H9 (cell line): ENCODE results near the gene FAM89B. TPM values are rescaled to one million over a fixed set of nuclear protein-coding genes. Genes with fewer than 3 reads are reported as not detected.

Experiments
- DNase-seq: peaks from one replicate; pipeline ENCODE4 v3.0.0-alpha.2; 2017
- H2AFZ ChIP-seq: one replicate; pipeline ENCODE4 v1.6.1; 2013; ENCODE audit warnings: mild to moderate bottlenecking, low read length, control low read depth, moderate library complexity
- H2AK5ac ChIP-seq: 2 replicates; pipeline ENCODE4 v1.6.1; 2013; ENCODE audit warnings: low read length, control low read depth, mixed read lengths; ENCODE audit not compliant: insufficient read length
- H2BK120ac ChIP-seq: one replicate; pipeline ENCODE4 v1.6.1; 2013; ENCODE audit warnings: low read depth, mild to moderate bottlenecking, low read length, control low read depth, inconsistent platforms; ENCODE audit not compliant: poor library complexity, severe bottlenecking
- H2BK12ac ChIP-seq: 2 replicates; pipeline ENCODE4 v1.6.1; 2013; ENCODE audit warnings: low read length, control low read depth, mixed read lengths, low read depth; ENCODE audit not compliant: insufficient read length
- H2BK15ac ChIP-seq: 2 replicates; pipeline ENCODE4 v1.6.1; 2013; ENCODE audit warnings: low read depth, low read length, control low read depth
- H2BK20ac ChIP-seq: one replicate; pipeline ENCODE4 v1.6.1; 2013; ENCODE audit warnings: low read depth, mild to moderate bottlenecking, low read length, control low read depth, inconsistent platforms; ENCODE audit not compliant: poor library complexity, severe bottlenecking
- H2BK5ac ChIP-seq: 2 replicates; pipeline ENCODE4 v1.6.1; 2013; ENCODE audit warnings: low read length, control low read depth, mixed read lengths; ENCODE audit not compliant: insufficient read length
- H3K14ac ChIP-seq: 2 replicates; pipeline ENCODE4 v1.6.1; 2013; ENCODE audit warnings: low read length, control low read depth; ENCODE audit not compliant: insufficient read depth
- H3K18ac ChIP-seq: 2 replicates; pipeline ENCODE4 v1.6.1; 2013; ENCODE audit warnings: low read depth, mild to moderate bottlenecking, mixed read lengths, low read length, control low read depth; ENCODE audit not compliant: insufficient read length
- H3K23ac ChIP-seq: 2 replicates; pipeline ENCODE4 v1.6.1; 2013; ENCODE audit warnings: low read length, control low read depth, mixed read lengths, low read depth; ENCODE audit not compliant: insufficient read length
- H3K23me2 ChIP-seq: 2 replicates; pipeline ENCODE4 v1.6.1; 2013; ENCODE audit warnings: low read depth, mild to moderate bottlenecking, mixed read lengths, low read length, control low read depth; ENCODE audit not compliant: insufficient read length, poor library complexity, severe bottlenecking
- H3K27ac ChIP-seq: 2 replicates; pipeline ENCODE4 v1.5.1; 2013; ENCODE audit warnings: low read length, control low read depth, mixed read lengths, low read depth; ENCODE audit not compliant: insufficient read length
- H3K27me3 ChIP-seq: 2 replicates; pipeline ENCODE4 v1.6.1; 2013; ENCODE audit warnings: low read length, control low read depth, inconsistent platforms; ENCODE audit not compliant: insufficient read depth
- H3K4ac ChIP-seq: 2 replicates; pipeline ENCODE4 v1.6.1; 2013; ENCODE audit warnings: low read depth, mild to moderate bottlenecking, control low read depth, inconsistent platforms, low read length, moderate library complexity
- H3K4me1 ChIP-seq: 2 replicates; pipeline ENCODE4 v1.6.1; 2013; ENCODE audit warnings: low read length, control low read depth, inconsistent platforms; ENCODE audit not compliant: insufficient read depth
- H3K4me2 ChIP-seq: 2 replicates; pipeline ENCODE4 v1.6.1; 2013; ENCODE audit warnings: low read length, control low read depth, mixed read lengths; ENCODE audit not compliant: insufficient read length, insufficient read depth
- H3K56ac ChIP-seq: 2 replicates; pipeline ENCODE4 v1.6.1; 2013; ENCODE audit warnings: low read depth, mild to moderate bottlenecking, mixed read lengths, low read length, control low read depth; ENCODE audit not compliant: insufficient read length
- H3K79me1 ChIP-seq: 2 replicates; pipeline ENCODE4 v1.6.1; 2013; ENCODE audit warnings: low read depth, mild to moderate bottlenecking, moderate library complexity, low read length, control low read depth, inconsistent platforms; ENCODE audit not compliant: insufficient read depth, poor library complexity, severe bottlenecking
- H3K79me2 ChIP-seq: 2 replicates; pipeline ENCODE4 v1.6.1; 2013; ENCODE audit warnings: low read length, control low read depth, inconsistent platforms; ENCODE audit not compliant: insufficient read depth
- H3K9ac ChIP-seq: 2 replicates; pipeline ENCODE4 v1.6.1; 2013; ENCODE audit warnings: low read length, control low read depth, mixed read lengths; ENCODE audit not compliant: insufficient read length; ENCODE audit errors: extremely low read depth
- H3K9me3 ChIP-seq: one replicate; pipeline ENCODE4 v1.6.1; 2013; ENCODE audit warnings: low read depth, low read length, inconsistent platforms; ENCODE audit not compliant: control insufficient read depth
- H3T11ph ChIP-seq: one replicate; pipeline ENCODE4 v1.6.1; 2013; ENCODE audit warnings: mild to moderate bottlenecking, low read length, control low read depth, inconsistent platforms
- H4K20me1 ChIP-seq: one replicate; pipeline ENCODE4 v1.6.1; 2013; ENCODE audit not compliant: control insufficient read depth, insufficient read length, insufficient read depth
- H4K5ac ChIP-seq: 2 replicates; pipeline ENCODE4 v1.6.1; 2013; ENCODE audit warnings: low read depth, mild to moderate bottlenecking, mixed read lengths, low read length, control low read depth; ENCODE audit not compliant: insufficient read length
- H4K8ac ChIP-seq: replicated peaks from 2 replicates; pipeline ENCODE4 v1.6.1; 2013; ENCODE audit warnings: low read length, control low read depth, mixed read lengths, low read depth; ENCODE audit not compliant: insufficient read length
- H4K91ac ChIP-seq: 2 replicates; pipeline ENCODE4 v1.6.1; 2013; ENCODE audit warnings: low read depth, mild to moderate bottlenecking, moderate library complexity, mixed read lengths, low read length, control low read depth; ENCODE audit not compliant: insufficient read length
- H3K27ac Mint-ChIP-seq, 3 experiments: 2 replicates in 2 of 3; 3 replicates in 1 of 3; pipeline ENCODE4 v1.8.0; 2020 to 2021; ENCODE audit warnings: mixed read lengths in 3 of 3, mild to moderate bottlenecking in 1 of 3, moderate library complexity in 1 of 3
- H3K27me3 Mint-ChIP-seq: 2 replicates; pipeline ENCODE4 v1.8.0; 2021; ENCODE audit warnings: low read depth, mild to moderate bottlenecking, moderate library complexity, mixed read lengths
- H3K36me3 Mint-ChIP-seq, 3 experiments: 2 replicates in 2 of 3; 3 replicates in 1 of 3; pipeline ENCODE4 v1.8.0; 2020 to 2021; ENCODE audit warnings: low read depth in 3 of 3, mixed read lengths in 3 of 3; ENCODE audit not compliant: insufficient read depth in 1 of 3
- H3K4me1 Mint-ChIP-seq, 2 experiments: 2 replicates each; pipeline ENCODE4 v1.8.0; 2020; ENCODE audit warnings: mixed read lengths in 2 of 2
- H3K4me3 Mint-ChIP-seq, 2 experiments: 2 replicates in 1 of 2; 3 replicates in 1 of 2; pipeline ENCODE4 v1.8.0; 2020 to 2021; ENCODE audit warnings: mild to moderate bottlenecking in 2 of 2, mixed read lengths in 2 of 2, moderate library complexity in 1 of 2
- H3K9me3 Mint-ChIP-seq, 2 experiments: 2 replicates in 1 of 2; 3 replicates in 1 of 2; pipeline ENCODE4 v1.8.0; 2020; ENCODE audit warnings: mild to moderate bottlenecking in 2 of 2, mixed read lengths in 2 of 2, moderate library complexity in 1 of 2
- WGBS: extraction: QIAGEN DNeasy Blood & Tissue Kit; methylation state at CpG from one replicate; pipeline ENCODE4 v1.1.7; 2013; ENCODE audit warnings: missing lambda C conversion rate, low lambda C conversion rate, mixed read lengths; ENCODE audit not compliant: insufficient read length; ENCODE audit errors: extremely low coverage; 5-methylcytosine and 5-hydroxymethylcytosine counted together
- total RNA-seq: library from RNA; stranded (reverse); gene quantifications from 2 replicates; pipeline ENCODE4 v1.2.1, GENCODE V29; 2021
- TF ChIP-seq, protein P1 (sequence below): fragments of 200-600 bp; sonication (generic); conservative IDR thresholded peaks from 3 replicates; pipeline ENCODE4 v1.8.0; 2021; ENCODE audit warnings: antibody characterized with exemption, mild to moderate bottlenecking

The FAM89B gene
- total RNA-seq, 1 experiment from 2014 or later, result 21.7 TPM

- Histone ChIP-seq H3K9me3 (no peaks in the 10 kb centered on the region), H3K56ac (no peak overlapping the region), H3K27me3 (no peaks in the 10 kb centered on the region), H3K4me2 (peak overlapping the region; percentile 82), H2BK20ac (no peak overlapping the region), H2BK15ac (no peak overlapping the region), H3K79me2 (peaks cover 7% of the 10 kb centered on the region; the same call in 1 of the 2 replicates), H2BK120ac (peak overlapping the region; percentile 53), H4K91ac (no peak overlapping the region), H3K4me1 (no peaks in the 10 kb centered on the region; the same call in none of the 2 replicates), H4K8ac (no peak overlapping the region), H4K20me1 (no peaks in the 10 kb centered on the region), H3K14ac (no peak overlapping the region; the same call in 1 of the 2 replicates), H2BK12ac (no peak overlapping the region), H3T11ph (no peak overlapping the region), H2BK5ac (no peak overlapping the region), H3K9ac (no peak overlapping the region), H4K5ac (no peak overlapping the region), H3K18ac (peak overlapping the region; percentile 63), H2AFZ (no peak overlapping the region), H3K4ac (no peak overlapping the region), H2AK5ac (no peak overlapping the region), H3K79me1 (peaks cover 3% of the 10 kb centered on the region), H3K23ac (no peak overlapping the region), H3K27ac (no peak overlapping the region), H3K23me2 (peaks cover 18% of the 10 kb centered on the region)
- Mint-ChIP-seq H3K27me3 (peaks cover 3% of the 10 kb centered on the region), H3K27ac (no peak overlapping the region), H3K36me3 (peaks cover 15 to 44% (median 41%) of the 10 kb centered on the region in 3 experiments; a peak in 6 of 7 replicates), H3K4me1 (peaks cover 17 to 24% of the 10 kb centered on the region in 2 experiments), H3K9me3 (no peaks in the 10 kb centered on the region), H3K4me3 (peak overlapping the region; percentile 94 to 97)
- TF ChIP-seq, protein P1, sequence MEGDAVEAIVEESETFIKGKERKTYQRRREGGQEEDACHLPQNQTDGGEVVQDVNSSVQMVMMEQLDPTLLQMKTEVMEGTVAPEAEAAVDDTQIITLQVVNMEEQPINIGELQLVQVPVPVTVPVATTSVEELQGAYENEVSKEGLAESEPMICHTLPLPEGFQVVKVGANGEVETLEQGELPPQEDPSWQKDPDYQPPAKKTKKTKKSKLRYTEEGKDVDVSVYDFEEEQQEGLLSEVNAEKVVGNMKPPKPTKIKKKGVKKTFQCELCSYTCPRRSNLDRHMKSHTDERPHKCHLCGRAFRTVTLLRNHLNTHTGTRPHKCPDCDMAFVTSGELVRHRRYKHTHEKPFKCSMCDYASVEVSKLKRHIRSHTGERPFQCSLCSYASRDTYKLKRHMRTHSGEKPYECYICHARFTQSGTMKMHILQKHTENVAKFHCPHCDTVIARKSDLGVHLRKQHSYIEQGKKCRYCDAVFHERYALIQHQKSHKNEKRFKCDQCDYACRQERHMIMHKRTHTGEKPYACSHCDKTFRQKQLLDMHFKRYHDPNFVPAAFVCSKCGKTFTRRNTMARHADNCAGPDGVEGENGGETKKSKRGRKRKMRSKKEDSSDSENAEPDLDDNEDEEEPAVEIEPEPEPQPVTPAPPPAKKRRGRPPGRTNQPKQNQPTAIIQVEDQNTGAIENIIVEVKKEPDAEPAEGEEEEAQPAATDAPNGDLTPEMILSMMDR, result no peak
- WGBS, result no CpG with 5 or more reads among the region's 43 CpGs
- no peak for DNase-seq
These were observed 41.0 kb downstream of the FAM89B start for GRCh38 chr11:65613091-65613928.
